ENCODE measurements around the gene MUSTN1.

The MUSTN1 gene

DNA sequence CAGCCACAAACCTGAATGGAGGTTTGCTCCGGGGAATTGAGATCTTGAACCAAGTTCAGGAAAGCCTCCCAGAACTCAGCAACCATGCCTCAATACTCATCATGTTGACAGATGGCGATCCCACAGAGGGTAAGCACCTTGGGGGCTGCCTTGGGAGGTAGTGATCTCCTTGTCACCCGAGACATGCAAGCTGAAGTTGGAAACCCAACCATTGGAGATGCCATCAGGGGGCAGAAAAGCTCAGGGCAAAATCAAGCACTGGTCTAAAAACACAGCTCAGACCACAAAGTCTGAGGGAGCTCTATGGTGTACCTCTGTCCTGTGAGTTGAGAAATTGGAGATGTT, 51.6 kb downstream of the MUSTN1 start:
- no peak for DNase-seq

Measured in kidney glomerular epithelial cell (primary cell).